Stimulated activated CD8-positive, alpha-beta memory T cell treated with anti-CD3 and anti-CD28 coated beads, Interleukin-4, amount 100 ng/mL, for 1 hour (primary cell): ENCODE data around the gene PLA2G2E.

ENCODE experiments used
- DNase-seq, 2 donors: peaks; one replicate each; pipeline ENCODE4 v3.0.0-alpha.2; 2020; ENCODE audit warnings: low read depth in 2 of 2, low spot score in 1 of 2

The PLA2G2E gene

GRCh38 chr1:19923137-19923952 is at the start of gene PLA2G2E:
TSS of gene PLA2G2E (minus strand) at chr1:19923617. CDS start at chr1:19923559, 58 bp downstream.
- DNase-seq: no peak

- no peak for DNase-seq
Observed at GRCh38 chr1:19971664-19972063, 48.2 kb upstream of the PLA2G2E start.

DNA sequence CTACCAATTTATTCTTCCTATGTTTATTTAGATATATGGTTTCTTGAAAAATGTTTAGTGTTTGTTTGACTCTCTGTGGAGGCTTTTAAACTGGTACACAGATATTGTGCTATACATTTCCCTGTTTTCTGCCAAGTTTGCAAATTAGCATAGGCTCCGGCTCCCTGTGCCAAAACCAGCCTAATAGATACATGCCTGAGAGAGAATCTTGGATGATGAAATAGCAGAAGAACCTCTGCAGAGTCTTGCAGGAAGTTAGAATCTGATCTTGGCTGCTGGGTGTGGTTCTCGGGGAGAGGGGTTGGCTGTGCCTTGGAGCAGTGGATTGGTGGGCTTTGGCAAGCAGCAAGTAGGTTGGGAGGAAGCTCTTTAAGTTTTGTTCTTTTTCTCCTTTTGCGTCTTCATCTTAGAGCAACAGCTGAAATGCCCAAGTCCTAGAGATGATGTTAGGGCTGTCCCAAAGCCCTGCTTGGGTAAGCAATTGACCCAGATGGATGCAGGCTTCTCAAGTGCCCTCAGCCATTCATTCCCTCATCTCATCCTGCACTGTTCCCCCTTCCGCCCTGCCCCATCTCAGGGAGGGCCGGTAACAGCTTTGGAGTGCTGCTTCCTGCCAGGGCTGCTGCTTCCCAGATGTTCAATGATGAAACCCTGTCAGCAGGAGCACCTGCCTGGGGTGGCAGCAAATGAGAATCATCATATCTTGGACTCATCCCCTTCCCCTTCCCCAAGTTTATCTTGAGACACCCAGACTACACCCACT is 46.7 kb upstream of the PLA2G2E start:
- DNase-seq: no peak

DNA sequence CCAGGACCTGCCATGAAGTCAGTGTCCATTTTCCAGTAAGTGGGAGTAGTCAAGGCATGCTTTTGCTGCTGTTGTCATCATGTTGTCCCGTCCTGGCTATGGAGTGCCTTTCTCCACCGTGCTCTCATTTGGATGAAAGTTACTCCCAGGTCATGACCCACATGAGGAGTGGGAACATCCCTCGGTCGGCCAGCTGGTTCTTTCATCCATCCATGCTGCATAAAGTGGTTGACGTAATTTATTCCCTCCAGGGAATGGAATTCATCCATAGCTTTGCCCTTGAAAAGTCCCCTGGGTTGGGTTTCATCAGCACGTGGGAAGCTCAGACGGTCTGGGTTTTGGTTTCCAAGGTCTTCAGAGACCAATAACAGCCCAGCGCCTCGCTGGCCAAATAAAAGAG is 44.4 kb upstream of the PLA2G2E start:
- DNase-seq: no peak

DNA sequence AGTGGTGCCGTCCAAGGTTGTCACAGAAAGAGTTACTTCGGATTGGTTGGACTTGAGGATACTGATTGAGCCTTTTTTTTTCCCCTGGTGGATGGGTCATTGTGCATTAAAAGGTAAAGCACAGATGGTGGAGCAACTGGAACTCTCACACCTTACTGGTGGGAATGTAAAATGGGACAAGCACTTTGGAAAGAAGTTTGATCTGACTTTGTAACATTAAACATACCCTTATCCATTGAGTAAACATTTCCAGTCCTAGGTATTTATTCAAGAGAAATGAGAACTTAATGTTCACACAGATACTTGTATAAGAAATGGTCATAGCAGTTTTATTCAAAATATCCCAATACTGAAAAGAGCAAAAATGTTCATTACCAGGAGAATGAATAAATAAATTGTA is 41.1 kb upstream of the PLA2G2E start:
- DNase-seq: no peak

DNA sequence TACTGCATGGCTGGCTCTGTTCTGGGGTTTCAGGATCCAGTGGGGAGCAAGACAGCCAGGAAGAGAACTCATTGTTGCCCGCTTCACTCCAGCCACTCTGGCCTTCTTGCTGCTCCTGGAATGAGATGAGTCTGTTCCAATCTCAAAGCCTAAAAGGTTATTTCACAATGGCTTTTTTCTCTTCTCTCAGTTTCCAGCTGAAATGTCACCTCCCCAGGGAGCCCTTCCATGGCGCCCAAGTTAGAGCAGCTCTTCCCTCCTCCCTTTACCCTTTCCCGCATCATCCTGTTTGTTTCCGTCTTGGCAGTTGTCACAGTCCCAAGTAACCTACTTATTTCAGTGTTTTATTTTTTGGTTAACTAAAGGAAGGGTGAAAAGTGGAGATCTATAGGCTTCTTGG is 40.2 kb upstream of the PLA2G2E start:
- no peak for DNase-seq

DNA sequence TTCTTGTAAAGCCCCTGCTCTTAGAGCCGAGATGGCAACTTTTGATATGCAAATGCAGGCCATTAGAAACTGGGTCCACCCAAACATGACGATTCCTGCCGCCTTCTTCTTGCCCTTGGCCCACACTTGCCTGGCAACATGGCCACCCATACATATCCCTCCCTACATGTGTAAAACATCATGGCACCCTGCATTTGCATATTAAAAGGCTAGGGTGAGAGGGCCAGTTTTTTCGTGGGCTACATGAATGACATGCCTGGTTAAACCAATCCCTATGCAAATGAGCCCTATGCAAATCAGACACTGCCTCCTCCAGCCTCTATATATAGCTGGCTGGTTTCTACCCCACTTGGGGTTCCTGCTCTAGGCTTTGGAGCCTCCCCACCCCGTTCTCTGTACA is 37.2 kb upstream of the PLA2G2E start:
- no peak for DNase-seq

- DNase-seq: no peak
Observed at GRCh38 chr1:19957779-19958178, 34.4 kb upstream of the PLA2G2E start.

DNA sequence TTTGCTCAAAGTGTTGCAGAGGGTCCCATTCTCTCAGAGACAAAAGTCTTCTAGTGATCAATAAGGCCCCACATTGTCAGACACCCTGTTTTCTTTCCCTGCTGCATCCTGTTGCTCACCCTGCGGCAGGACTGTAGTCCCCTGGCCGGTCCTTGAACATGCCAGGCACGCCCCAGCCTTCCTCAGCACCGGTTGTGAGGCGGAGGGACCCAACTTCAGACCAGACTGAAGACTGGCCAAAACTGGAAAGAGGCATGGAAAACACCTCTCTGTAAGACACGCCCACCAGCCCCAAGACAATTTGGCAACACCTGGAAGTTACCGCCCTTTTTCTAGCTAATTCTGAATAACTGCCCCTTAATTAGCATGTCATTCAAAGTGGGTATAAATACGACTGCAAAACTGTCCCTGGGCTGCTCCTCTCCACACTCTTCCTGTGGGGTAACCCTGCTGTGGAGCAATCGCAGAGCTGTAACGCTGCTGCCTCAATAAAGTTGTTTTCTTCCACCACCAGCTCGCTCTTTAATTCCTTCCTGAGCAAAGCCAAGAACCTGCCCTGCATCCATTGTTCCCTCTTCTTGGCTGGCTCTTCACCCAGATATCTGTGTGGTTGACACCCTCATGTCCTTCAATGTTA is 32.2 kb upstream of the PLA2G2E start:
- no peak for DNase-seq

- no peak for DNase-seq
Observed at GRCh38 chr1:19954059-19954458, 30.6 kb upstream of the PLA2G2E start.

- DNase-seq: no peak
Observed at GRCh38 chr1:19949016-19949415, 25.6 kb upstream of the PLA2G2E start.

- DNase-seq: no peak
Observed at GRCh38 chr1:19946971-19947370, 23.6 kb upstream of the PLA2G2E start.

GRCh38 chr1:19946331-19946751 is 22.9 kb upstream of the PLA2G2E start:
- no peak for DNase-seq

DNA sequence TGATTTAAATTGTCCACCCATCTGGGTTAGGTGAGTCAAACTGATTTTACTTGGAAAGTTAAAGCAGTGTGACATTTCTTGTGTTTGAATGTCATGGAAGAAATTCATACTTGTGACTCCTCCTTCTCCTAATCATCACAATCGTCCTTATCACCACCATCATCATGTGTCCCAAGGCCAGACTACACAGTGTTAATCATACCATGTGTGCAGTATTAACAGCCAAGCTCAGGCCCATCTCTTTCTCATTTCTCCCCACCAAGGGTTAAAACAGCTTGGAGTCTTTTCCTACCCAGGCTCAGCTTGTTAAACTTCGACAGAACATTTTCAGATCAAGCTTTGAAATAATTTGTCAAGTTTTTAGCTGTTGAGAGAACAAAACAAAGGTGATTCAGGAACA is 22.5 kb upstream of the PLA2G2E start:
- DNase-seq: no peak

- DNase-seq: no peak
Observed at GRCh38 chr1:19942657-19943056, 19.2 kb upstream of the PLA2G2E start.

GRCh38 chr1:19942088-19942487 is 18.7 kb upstream of the PLA2G2E start:
- DNase-seq: no peak

DNA sequence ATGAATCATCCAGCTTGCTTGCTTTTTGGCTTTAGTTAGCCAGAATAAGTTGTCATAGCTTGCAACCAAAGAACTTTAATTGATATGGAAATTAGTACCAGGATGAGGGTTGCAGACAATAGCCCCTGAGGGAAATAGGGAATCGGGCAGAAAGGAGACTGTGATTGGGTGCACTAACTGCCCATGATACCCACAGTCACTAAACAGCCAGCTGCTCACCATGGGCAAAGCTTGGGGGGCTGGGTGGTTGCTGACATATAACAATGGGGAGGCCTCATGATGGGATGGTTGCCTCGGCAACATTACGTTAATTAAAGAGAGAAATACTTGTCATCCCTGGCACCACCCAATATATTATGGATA is 17.8 kb upstream of the PLA2G2E start:
- no peak for DNase-seq

- no peak for DNase-seq
Observed at GRCh38 chr1:19940486-19941205, 17.2 kb upstream of the PLA2G2E start.

- DNase-seq: no peak
Observed at GRCh38 chr1:19938472-19938871, 15.1 kb upstream of the PLA2G2E start.

GRCh38 chr1:19936061-19936750 is 12.8 kb upstream of the PLA2G2E start:
- DNase-seq: no peak

DNA sequence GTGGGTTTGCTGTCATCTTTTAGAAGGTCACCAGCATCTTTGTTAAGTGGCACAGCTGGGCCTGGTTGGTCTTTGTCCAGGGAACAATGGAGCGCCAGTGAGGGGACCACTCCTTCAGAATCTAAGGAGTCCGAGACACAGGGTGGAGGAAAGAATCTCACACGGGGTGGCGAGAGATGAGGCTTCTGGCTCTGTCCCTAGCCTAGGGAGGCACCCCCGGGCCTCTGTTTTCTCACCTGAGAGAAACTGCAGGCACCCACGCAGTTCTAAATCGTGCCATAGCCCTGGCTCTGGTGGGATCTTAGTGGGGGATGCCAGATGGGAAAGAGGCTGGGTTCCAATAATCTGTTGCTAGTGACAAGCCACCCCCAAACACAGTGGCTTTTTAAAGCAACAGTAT is 10.9 kb upstream of the PLA2G2E start:
- no peak for DNase-seq
